Omental fat pad (tissue), 4 donors: ENCODE results near the gene PPIP5K1. TPM values are rescaled to one million over a fixed set of nuclear protein-coding genes. Genes with fewer than 3 reads are reported as not detected.
"Not testable (repeated sequence)": the region's sequence is repeated elsewhere in the genome, so short reads cannot be mapped to it uniquely, and the experiment has no call there.

Experiments
- ATAC-seq: fragments of 150-250 bp; one replicate; pipeline ENCODE4 v1.9.1; 2016; ENCODE audit warnings: mild to moderate bottlenecking, moderate library complexity; ENCODE audit not compliant: low FRiP score
- DNase-seq: peaks from one replicate; pipeline ENCODE4 v3.0.0-alpha.2; 2019; ENCODE audit warnings: low spot score
- CTCF ChIP-seq, 3 donors: fragments of 450-650 bp; IDR thresholded peaks; one replicate each; pipeline ENCODE4 v1.5.1; 2016 to 2017; ENCODE audit warnings: antibody characterized with exemption in 3 of 3, mild to moderate bottlenecking in 3 of 3, moderate library complexity in 2 of 3
- total RNA-seq, 4 donors: library from RNA; depleted of rRNA; stranded (reverse); fragments of >200 nt; gene quantifications; one replicate each; pipeline ENCODE4 v1.1.0, GENCODE V29; 2016

PPIP5K1 gene
- 10 to 100 TPM; 18.2 to 46.8 (median 24.7) TPM for total RNA-seq

GRCh38 chr15:43589778-43590466 is at the start of gene PPIP5K1:
TSS of gene PPIP5K1 (minus strand) at chr15:43590208. CDS start at chr15:43584504, 5,704 bp downstream.
- not testable (repeated sequence) for DNase-seq
- peak; percentile 96 for ATAC-seq

- not testable (repeated sequence) for ATAC-seq, DNase-seq
Measured at GRCh38 chr15:43638464-43639204, 48.6 kb upstream of the PPIP5K1 start.

- not testable (repeated sequence) for DNase-seq, ATAC-seq
Measured at GRCh38 chr15:43626937-43627336, 36.9 kb upstream of the PPIP5K1 start.

- ATAC-seq, result no peak
- DNase-seq, result no peak
- no peak for TF ChIP-seq CTCF (IDR thresholded peaks at IDR 0.05)
Measured at GRCh38 chr15:43625106-43625505, 35.1 kb upstream of the PPIP5K1 start.

- not testable (repeated sequence) for DNase-seq, ATAC-seq
Measured at GRCh38 chr15:43622068-43622799, 32.2 kb upstream of the PPIP5K1 start.

GRCh38 chr15:43618700-43619099 is 28.7 kb upstream of the PPIP5K1 start, which contains the start of gene STRC:
TSS of gene STRC (minus strand) at chr15:43618800. CDS start at chr15:43618722, 78 bp downstream.
- not testable (repeated sequence) for ATAC-seq, DNase-seq

GRCh38 chr15:43617750-43618149 is 27.7 kb upstream of the PPIP5K1 start:
- not testable (repeated sequence) for DNase-seq, ATAC-seq

- not testable (repeated sequence) for ATAC-seq, DNase-seq
Measured at GRCh38 chr15:43602233-43602632, 12.2 kb upstream of the PPIP5K1 start.

- DNase-seq, ATAC-seq: not testable (repeated sequence)
Measured at GRCh38 chr15:43600200-43600599, 10.2 kb upstream of the PPIP5K1 start.

- not testable (repeated sequence) for DNase-seq, ATAC-seq
Measured at GRCh38 chr15:43599131-43599530, 9.1 kb upstream of the PPIP5K1 start.

- peak; percentile 46 for ATAC-seq
- DNase-seq, result not testable (repeated sequence)
Measured at GRCh38 chr15:43593328-43594190, 3.6 kb upstream of the PPIP5K1 start, which contains the start of gene CKMT1B. TSS of gene CKMT1B (plus strand) at chr15:43594027. CDS start at chr15:43594219, 192 bp downstream.

- not testable (repeated sequence) for DNase-seq, ATAC-seq
Measured at GRCh38 chr15:43592841-43593240, 2.8 kb upstream of the PPIP5K1 start.

- not testable (repeated sequence) for ATAC-seq, DNase-seq
Measured at GRCh38 chr15:43574607-43575006, 15.4 kb downstream of the PPIP5K1 start.

- DNase-seq, ATAC-seq: not testable (repeated sequence)
Measured at GRCh38 chr15:43566615-43567014, 23.4 kb downstream of the PPIP5K1 start.

GRCh38 chr15:43563793-43564192 is 26.2 kb downstream of the PPIP5K1 start:
- ATAC-seq, DNase-seq: not testable (repeated sequence)

- not testable (repeated sequence) for ATAC-seq, DNase-seq
Measured at GRCh38 chr15:43562753-43563152, 27.3 kb downstream of the PPIP5K1 start.
